OCI-LY7 (cell line): ENCODE measurements around the gene TFIP11.

Experiments
- CTCF ChIP-seq: fragments of 200-600 bp; sonication (generic); conservative IDR thresholded peaks from 2 replicates; pipeline ENCODE4 v1.5.1; 2014; ENCODE audit warnings: mild to moderate bottlenecking, antibody characterized with exemption, low read length, moderate library complexity, mixed read lengths
- EZH2phosphoT487 ChIP-seq: fragments of 200-600 bp; sonication (generic); IDR thresholded peaks from 2 replicates; pipeline ENCODE4 v1.6.1; 2018; ENCODE audit warnings: low read depth, borderline replicate concordance, mild to moderate bottlenecking, mixed run types, antibody characterized with exemption, low read length, moderate library complexity, mixed read lengths

GRCh38 chr22:26546282-26546681 lies 34.0 kb upstream of the TFIP11 start:
- TF ChIP-seq CTCF (no peak), EZH2phosphoT487 (no peak)
